ENCODE results near the gene FBXO46.

GRCh38 chr19:45739498-45740439 lies 9.1 kb upstream of the FBXO46 start:
- TF ChIP-seq, protein P1, sequence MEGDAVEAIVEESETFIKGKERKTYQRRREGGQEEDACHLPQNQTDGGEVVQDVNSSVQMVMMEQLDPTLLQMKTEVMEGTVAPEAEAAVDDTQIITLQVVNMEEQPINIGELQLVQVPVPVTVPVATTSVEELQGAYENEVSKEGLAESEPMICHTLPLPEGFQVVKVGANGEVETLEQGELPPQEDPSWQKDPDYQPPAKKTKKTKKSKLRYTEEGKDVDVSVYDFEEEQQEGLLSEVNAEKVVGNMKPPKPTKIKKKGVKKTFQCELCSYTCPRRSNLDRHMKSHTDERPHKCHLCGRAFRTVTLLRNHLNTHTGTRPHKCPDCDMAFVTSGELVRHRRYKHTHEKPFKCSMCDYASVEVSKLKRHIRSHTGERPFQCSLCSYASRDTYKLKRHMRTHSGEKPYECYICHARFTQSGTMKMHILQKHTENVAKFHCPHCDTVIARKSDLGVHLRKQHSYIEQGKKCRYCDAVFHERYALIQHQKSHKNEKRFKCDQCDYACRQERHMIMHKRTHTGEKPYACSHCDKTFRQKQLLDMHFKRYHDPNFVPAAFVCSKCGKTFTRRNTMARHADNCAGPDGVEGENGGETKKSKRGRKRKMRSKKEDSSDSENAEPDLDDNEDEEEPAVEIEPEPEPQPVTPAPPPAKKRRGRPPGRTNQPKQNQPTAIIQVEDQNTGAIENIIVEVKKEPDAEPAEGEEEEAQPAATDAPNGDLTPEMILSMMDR (IDR thresholded peaks at IDR 0.05), result no peak
- TF ChIP-seq POLR2AphosphoS5 (IDR thresholded peaks at IDR 0.05), result no peak
- TF ChIP-seq EP300 (IDR thresholded peaks at IDR 0.05), result no peak

All from upper lobe of left lung (tissue), 4 donors.